LNCaP clone FGC (cell line): Measurements from ENCODE around the gene FHIT.

Experiments used
- DNase-seq: peaks from one replicate; pipeline ENCODE4 v3.0.0-alpha.2; 2011; ENCODE audit warnings: low read depth
- H3K4me3 ChIP-seq: 2 replicates; pipeline ENCODE4 v1.5.1; 2011; ENCODE audit warnings: mild to moderate bottlenecking, low read depth, low read length, control low read depth
- TF ChIP-seq, protein P1 (sequence below): IDR thresholded peaks from 2 replicates; pipeline ENCODE4 v1.5.1; 2012; ENCODE audit warnings: mild to moderate bottlenecking; ENCODE audit not compliant: control insufficient read depth, insufficient read depth; ENCODE audit errors: extremely low read depth

The FHIT gene

DNA sequence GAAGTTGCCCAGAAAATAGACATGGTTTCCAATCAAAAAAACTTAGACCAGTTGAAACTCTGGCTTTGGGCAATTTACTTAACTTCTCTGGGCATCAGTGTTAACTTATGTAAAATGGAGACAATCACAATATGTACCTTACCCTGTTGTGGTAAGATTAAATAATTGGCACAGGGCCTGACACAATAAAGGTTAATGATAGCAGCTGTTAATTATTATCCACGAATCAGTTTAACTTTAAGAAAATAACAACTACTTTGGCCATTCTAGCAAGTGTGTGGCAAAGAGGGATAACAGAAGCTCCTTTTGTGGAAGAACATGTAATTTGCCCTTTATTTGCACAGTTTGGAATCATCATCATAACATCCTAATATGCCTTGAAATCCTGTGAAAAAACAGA, 787.6 kb downstream of the FHIT start:
- no peak overlapping the region for H3K4me3 ChIP-seq
- DNase-seq, result no peak

DNA sequence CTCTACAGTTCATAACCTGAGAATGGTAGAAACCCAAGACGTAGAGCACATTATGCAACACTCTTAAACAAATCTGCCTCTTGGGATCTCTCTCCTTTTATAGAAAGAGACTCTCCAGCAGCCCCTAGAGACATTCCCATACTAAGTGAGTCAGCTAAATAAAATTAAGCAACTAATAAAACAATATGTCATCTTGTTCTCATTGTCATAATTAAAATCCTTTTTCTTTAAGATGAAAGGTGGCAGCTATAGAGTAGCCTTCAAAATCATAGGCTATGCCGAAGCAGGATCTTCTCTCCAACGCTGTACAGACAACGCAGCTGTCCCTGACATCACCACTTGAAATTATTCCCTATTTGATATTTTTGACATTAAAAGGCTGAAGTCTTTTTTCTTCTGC, 790.0 kb downstream of the FHIT start:
- TF ChIP-seq, protein P1, sequence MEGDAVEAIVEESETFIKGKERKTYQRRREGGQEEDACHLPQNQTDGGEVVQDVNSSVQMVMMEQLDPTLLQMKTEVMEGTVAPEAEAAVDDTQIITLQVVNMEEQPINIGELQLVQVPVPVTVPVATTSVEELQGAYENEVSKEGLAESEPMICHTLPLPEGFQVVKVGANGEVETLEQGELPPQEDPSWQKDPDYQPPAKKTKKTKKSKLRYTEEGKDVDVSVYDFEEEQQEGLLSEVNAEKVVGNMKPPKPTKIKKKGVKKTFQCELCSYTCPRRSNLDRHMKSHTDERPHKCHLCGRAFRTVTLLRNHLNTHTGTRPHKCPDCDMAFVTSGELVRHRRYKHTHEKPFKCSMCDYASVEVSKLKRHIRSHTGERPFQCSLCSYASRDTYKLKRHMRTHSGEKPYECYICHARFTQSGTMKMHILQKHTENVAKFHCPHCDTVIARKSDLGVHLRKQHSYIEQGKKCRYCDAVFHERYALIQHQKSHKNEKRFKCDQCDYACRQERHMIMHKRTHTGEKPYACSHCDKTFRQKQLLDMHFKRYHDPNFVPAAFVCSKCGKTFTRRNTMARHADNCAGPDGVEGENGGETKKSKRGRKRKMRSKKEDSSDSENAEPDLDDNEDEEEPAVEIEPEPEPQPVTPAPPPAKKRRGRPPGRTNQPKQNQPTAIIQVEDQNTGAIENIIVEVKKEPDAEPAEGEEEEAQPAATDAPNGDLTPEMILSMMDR, result no peak
- H3K4me3 ChIP-seq, result no peak overlapping the region
- no peak for DNase-seq

More for the DNA sequence above, 787.6 kb downstream of the FHIT start:
- TF ChIP-seq, protein P1, result no peak

DNA sequence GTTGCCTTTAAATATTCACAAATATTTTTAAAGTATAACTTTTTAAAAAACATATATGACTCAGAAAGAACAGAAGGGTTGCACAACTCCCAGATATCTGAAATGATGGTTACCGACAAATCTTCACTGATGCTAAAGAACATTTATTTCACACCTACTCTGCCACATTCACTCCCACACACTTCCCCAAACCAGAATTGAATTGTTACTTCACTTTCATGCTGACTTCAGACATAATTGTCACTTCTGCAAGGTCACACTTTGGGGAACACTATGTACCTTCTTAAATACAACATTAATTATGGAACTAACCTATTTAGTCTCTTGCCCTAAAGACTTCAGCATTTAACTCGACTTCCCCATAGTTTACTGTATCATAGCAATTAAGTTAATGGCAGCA, 795.1 kb downstream of the FHIT start:
- TF ChIP-seq, protein P1, result no peak
- DNase-seq, result no peak
- no peak overlapping the region for H3K4me3 ChIP-seq

DNA sequence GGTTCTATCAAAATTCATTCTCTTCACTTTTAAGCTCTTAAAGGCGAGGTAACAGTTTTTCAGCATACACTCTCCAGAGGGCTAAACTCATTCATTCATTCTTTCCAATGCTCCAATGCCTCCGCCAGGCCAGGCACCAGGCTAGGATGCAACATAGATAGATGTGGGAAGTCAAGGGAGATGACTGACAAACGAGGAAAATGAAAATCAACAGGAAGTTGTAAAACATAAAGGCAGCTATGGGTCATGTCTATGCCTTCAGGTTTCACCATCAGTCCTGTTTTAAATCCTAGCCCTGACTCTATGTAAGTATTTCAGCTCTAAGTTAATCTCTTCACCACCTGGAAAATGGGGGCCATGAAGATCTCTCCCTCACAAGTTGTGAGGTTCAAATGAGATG, 797.9 kb downstream of the FHIT start:
- DNase-seq, result no peak
- H3K4me3 ChIP-seq, result no peak overlapping the region
- TF ChIP-seq, protein P1, result no peak

DNA sequence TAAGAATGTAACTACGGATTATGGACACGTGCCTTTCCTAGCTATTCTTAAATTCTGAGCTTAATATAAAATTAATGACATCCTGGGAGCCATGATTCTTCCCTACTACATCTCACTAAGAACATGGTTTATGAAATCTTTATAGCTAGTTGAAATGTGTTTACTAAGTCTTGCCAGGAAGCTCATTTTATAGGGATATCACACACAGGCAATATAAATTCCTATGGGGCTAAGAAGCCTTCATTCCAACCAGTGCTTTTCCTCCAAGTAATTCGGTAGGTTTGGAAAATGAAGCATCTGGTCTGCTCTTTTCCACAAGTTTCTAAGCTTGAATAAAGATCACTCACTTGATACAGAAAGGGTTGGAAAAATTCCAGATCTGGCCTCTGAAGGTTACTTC, 802.6 kb downstream of the FHIT start:
- TF ChIP-seq, protein P1, result no peak
- H3K4me3 ChIP-seq, result no peak overlapping the region
- no peak for DNase-seq

DNA sequence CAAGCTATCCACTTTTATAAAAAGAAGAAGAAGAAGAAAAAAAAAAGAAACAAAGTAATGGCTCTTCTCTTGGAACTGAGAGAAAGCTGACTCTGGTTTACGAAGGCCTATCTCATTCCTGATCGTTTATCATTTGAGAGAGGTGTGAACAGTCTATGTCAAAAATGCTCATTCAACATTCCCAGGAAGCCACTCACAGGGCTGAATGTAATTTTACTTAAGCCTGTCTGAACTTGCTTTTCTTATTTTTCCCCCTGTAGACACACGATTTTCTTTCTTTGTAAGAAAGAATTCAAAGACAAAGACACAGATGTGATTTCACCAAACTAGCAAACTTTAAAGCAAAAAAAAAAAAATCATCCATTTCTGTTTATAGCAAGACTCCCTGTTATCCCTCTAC, 805.8 kb downstream of the FHIT start:
- DNase-seq, result no peak
- no peak overlapping the region for H3K4me3 ChIP-seq
- TF ChIP-seq, protein P1, result no peak

DNA sequence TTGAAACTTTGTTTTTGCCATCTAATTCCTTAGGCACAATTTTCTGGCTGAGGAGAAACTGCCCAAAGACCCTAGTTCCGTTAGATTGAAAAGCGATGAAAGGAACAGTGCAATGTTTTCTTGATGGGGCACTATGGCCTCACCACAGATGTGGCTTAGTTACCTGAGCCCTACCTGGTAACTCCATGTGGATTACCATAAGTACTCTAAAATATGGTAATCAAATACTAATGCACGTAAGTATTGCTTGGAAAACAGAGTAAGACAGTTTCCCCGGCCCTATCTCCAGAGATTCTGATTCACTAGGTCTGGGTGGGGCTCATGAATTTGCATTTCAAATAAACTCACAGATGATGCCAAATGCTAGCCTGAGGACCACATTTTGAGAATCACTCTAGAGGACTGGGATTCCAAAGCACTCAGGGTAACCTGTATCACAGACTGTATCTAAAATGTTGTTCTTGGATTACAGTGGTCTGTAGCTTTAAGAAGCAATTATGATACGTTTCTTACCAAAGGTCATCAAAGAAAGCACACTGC, 806.3 kb downstream of the FHIT start:
- H3K4me3 ChIP-seq, result no peak overlapping the region
- TF ChIP-seq, protein P1, result no peak
- DNase-seq, result no peak
